PFSK-1 (cell line): ENCODE measurements around the gene CELSR1.

Source experiments
- FOXP2 ChIP-seq: optimal IDR thresholded peaks from 2 replicates; pipeline ENCODE3; 2011; ENCODE audit warnings: borderline replicate concordance, control low read depth, inconsistent platforms; ENCODE audit not compliant: insufficient read depth; ENCODE audit errors: extremely low read length, extremely low read depth
- POLR2AphosphoS5 ChIP-seq: IDR thresholded peaks from 2 replicates; pipeline ENCODE4 v1.6.1; 2012; ENCODE audit warnings: low read depth, mild to moderate bottlenecking, control low read depth, low read length, moderate library complexity
- SIN3A ChIP-seq: IDR thresholded peaks from 2 replicates; pipeline ENCODE4 v1.6.1; 2012; ENCODE audit warnings: mild to moderate bottlenecking, low read length, moderate library complexity, borderline replicate concordance; ENCODE audit not compliant: insufficient read depth
- TAF1 ChIP-seq: IDR thresholded peaks from 2 replicates; pipeline ENCODE4 v1.6.1; 2012; ENCODE audit warnings: low read length, control low read depth, borderline replicate concordance; ENCODE audit not compliant: insufficient read depth
- TF ChIP-seq, protein P1 (sequence below), 2 experiments: IDR thresholded peaks; 2 replicates each; pipeline versions ENCODE4 v1.6.1 to v1.8.0; 2011 to 2012; ENCODE audit warnings: low read depth in 2 of 2, low read length in 2 of 2, control low read depth in 1 of 2, inconsistent platforms in 1 of 2, mild to moderate bottlenecking in 1 of 2, moderate library complexity in 1 of 2; ENCODE audit not compliant: insufficient read depth in 1 of 2

The CELSR1 gene

DNA sequence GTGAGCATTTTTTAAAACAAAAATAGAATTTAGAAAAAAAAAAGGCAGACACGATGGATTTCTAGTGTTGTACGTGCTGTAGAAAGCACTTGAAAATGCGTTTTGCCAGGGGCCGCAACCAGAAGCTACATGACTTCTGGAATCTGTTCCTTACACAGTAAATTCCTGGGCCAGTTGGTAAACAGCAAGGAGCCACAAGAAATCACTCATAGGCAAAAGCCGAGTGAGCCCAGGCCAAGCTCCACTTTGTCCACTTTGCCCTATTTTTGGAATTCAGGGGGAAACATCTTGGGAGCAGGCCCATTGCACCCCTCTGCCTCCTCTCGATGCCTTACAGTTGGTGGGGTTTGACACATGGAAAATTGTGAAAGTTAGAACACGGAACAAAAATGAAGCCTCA lies 4.1 kb upstream of the CELSR1 start:
- TF ChIP-seq FOXP2 (no peak), TAF1 (no peak), SIN3A (no peak), POLR2AphosphoS5 (no peak)
- TF ChIP-seq, protein P1, sequence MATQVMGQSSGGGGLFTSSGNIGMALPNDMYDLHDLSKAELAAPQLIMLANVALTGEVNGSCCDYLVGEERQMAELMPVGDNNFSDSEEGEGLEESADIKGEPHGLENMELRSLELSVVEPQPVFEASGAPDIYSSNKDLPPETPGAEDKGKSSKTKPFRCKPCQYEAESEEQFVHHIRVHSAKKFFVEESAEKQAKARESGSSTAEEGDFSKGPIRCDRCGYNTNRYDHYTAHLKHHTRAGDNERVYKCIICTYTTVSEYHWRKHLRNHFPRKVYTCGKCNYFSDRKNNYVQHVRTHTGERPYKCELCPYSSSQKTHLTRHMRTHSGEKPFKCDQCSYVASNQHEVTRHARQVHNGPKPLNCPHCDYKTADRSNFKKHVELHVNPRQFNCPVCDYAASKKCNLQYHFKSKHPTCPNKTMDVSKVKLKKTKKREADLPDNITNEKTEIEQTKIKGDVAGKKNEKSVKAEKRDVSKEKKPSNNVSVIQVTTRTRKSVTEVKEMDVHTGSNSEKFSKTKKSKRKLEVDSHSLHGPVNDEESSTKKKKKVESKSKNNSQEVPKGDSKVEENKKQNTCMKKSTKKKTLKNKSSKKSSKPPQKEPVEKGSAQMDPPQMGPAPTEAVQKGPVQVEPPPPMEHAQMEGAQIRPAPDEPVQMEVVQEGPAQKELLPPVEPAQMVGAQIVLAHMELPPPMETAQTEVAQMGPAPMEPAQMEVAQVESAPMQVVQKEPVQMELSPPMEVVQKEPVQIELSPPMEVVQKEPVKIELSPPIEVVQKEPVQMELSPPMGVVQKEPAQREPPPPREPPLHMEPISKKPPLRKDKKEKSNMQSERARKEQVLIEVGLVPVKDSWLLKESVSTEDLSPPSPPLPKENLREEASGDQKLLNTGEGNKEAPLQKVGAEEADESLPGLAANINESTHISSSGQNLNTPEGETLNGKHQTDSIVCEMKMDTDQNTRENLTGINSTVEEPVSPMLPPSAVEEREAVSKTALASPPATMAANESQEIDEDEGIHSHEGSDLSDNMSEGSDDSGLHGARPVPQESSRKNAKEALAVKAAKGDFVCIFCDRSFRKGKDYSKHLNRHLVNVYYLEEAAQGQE (IDR thresholded peaks at IDR 0.05; ENCODE audit: insufficient read depth in 1 of 2, low read depth in 2 of 2, low read length in 2 of 2): no peak

DNA sequence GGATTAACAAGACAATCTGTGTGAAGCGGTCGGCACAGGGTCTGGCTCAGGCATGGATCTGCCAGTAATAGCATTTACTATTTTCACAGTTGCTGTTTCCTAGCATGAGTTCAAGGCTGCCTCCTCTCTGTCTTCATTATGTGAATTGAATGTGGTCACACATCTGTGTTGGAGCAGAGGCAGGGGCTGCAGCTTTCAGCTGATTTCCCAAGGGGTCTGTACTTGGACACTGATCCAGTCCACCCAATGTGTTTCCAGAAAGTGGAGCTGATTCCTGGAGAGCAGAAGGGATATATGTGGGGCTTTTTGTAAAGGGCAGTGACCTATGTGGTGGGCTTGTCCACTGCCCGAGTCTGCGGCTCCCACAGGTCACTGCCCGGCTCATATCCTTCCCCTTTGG lies 3.5 kb upstream of the CELSR1 start:
- no peak for TF ChIP-seq TAF1
- TF ChIP-seq, protein P1 (IDR thresholded peaks at IDR 0.05; ENCODE audit: insufficient read depth in 1 of 2, low read depth in 2 of 2, low read length in 2 of 2): no peak
- no peak for TF ChIP-seq SIN3A
- TF ChIP-seq POLR2AphosphoS5: no peak
- TF ChIP-seq FOXP2: no peak

DNA sequence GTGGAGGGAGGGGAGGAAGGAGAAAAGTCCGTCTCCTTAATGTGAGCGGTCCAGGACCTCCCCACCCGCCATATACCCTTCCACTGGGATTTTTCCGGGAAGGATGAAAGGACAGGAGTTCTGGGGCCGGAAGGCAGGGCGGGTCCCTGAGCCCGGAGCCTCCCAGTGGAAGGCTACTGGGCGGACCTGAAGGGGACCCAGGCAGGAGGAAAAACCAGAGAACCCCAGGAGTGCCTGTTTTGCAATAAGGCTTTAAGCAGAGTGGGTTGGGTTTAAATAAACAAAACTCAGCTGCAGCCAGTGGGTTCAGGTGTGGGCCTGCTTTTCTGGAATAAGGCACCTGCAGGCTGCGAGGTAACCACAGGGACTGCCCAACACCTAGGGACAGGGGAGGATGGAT lies 1.7 kb upstream of the CELSR1 start:
- TF ChIP-seq SIN3A (no peak), FOXP2 (no peak), TAF1 (no peak), POLR2AphosphoS5 (no peak)
- TF ChIP-seq, protein P1 (IDR thresholded peaks at IDR 0.05; ENCODE audit: insufficient read depth in 1 of 2, low read depth in 2 of 2, low read length in 2 of 2): no peak

DNA sequence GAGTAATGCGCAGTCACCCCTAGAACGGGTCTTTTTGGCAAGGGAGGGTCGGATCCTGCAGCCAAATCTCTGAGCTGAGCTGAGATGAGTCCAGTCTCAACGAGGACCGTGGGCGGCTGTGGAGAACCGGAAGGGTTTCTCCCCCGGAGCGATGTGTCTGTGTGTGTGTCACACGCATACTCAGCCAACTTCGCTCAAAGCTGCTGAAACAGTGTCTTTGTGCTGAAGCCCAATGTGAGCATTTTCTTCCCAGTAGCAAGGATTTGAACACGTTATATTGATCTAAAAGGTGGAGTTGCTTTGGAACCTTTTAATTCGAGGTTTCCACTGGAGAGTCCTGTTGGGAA lies 1.4 kb upstream of the CELSR1 start:
- TF ChIP-seq, protein P1 (IDR thresholded peaks at IDR 0.05; ENCODE audit: insufficient read depth in 1 of 2, low read depth in 2 of 2, low read length in 2 of 2): no peak
- TF ChIP-seq POLR2AphosphoS5 (no peak), TAF1 (no peak)
